Subcutaneous abdominal adipose tissue (tissue), 5 donors: ENCODE data around the gene TWSG1.
A peak's percentile ranks its signal among the peaks of the same experiment; 100 is the strongest.

ENCODE experiments used
- H3K27ac ChIP-seq: one replicate; pipeline ENCODE4 v1.7.0; 2013; ENCODE audit warnings: low read depth, mild to moderate bottlenecking, inconsistent platforms, low read length, moderate library complexity
- H3K27me3 ChIP-seq, 5 donors: one replicate each; pipeline ENCODE4 v1.7.0; 2013; ENCODE audit warnings: low read length in 5 of 5, inconsistent platforms in 1 of 5; ENCODE audit not compliant: control insufficient read depth in 5 of 5, insufficient read depth in 4 of 5
- H3K36me3 ChIP-seq, 5 donors: one replicate each; pipeline ENCODE4 v1.7.0; 2013; ENCODE audit warnings: low read length in 5 of 5; ENCODE audit not compliant: control insufficient read depth in 5 of 5, insufficient read depth in 5 of 5
- H3K4me1 ChIP-seq, 5 donors: one replicate each; pipeline ENCODE4 v1.7.0; 2013; ENCODE audit warnings: low read length in 5 of 5, mild to moderate bottlenecking in 3 of 5, moderate library complexity in 1 of 5; ENCODE audit not compliant: control insufficient read depth in 5 of 5, insufficient read depth in 5 of 5
- H3K4me3 ChIP-seq, 5 donors: one replicate each; pipeline ENCODE4 v1.7.0; 2013; ENCODE audit warnings: low read length in 5 of 5, low read depth in 1 of 5
- H3K9ac ChIP-seq, 5 donors: one replicate each; pipeline ENCODE4 v1.7.0; 2013; ENCODE audit warnings: low read length in 5 of 5, mild to moderate bottlenecking in 4 of 5, moderate library complexity in 3 of 5
- H3K9me3 ChIP-seq, 5 donors: one replicate each; pipeline ENCODE4 v1.7.0; 2013; ENCODE audit warnings: low read length in 5 of 5; ENCODE audit not compliant: control insufficient read depth in 5 of 5
- donor health status: healthy.
- donor health status: healthy.
- donor health status: healthy.
- donor health status: healthy.
- donor health status: healthy.

The TWSG1 gene

GRCh38 chr18:9334329-9334972, at the start of gene TWSG1:
Gene TWSG1 (plus strand): TSS chr18:9334773. CDS start chr18:9337230, 2,457 bp downstream.
- Histone ChIP-seq H3K4me1 (peaks cover 2 to 16% (median 15%) of the 10 kb centered on the region in 5 donors), H3K27ac (peak within 1 kb of the TSS; percentile 37)

GRCh38 chr18:9285604-9286003, 49.0 kb upstream of the TWSG1 start:
- H3K9ac ChIP-seq, result no peak overlapping the region
- no peak overlapping the region for H3K4me3 ChIP-seq
- no peaks in the 10 kb centered on the region for H3K27me3 ChIP-seq
- no peaks in the 10 kb centered on the region for H3K4me1 ChIP-seq
- H3K9me3 ChIP-seq, result no peaks in the 10 kb centered on the region
- H3K27ac ChIP-seq, result no peak overlapping the region
- peaks cover 4 to 18% (median 6%) of the 10 kb centered on the region in 5 donors for H3K36me3 ChIP-seq

More at GRCh38 chr18:9334329-9334972, at the start of gene TWSG1:
- peak within 1 kb of the TSS; percentile 58 to 85 (median 63) for H3K9ac ChIP-seq
- H3K4me3 ChIP-seq, result peak within 1 kb of the TSS; percentile 76 to 87 (median 80)
- no peaks in the 10 kb centered on the region for H3K27me3 ChIP-seq
- H3K9me3 ChIP-seq, result no peaks in the 10 kb centered on the region
- H3K36me3 ChIP-seq, result peaks cover 0 to 7% (median 4%) of the 10 kb centered on the region in 5 donors

DNA sequence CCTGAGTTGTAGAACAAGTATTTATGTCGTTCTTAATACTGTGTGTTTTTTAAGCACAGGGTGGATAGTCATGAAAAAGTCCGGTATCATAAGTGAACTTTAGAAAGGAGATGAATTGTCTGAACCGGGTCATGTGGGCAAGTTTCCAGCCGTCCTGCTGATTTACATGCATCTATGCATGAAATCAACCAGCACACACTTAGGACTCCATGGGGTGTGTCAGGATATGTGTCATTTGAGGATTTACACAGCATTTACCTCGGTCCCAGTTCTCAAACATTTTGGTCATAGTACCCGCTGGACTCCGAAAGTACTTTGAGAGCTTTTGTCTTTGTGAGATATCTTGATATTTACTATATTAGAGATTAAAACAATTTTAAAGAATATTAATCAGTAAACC, 47.5 kb upstream of the TWSG1 start:
- peaks cover 0 to 8% (median 4%) of the 10 kb centered on the region in 5 donors for H3K36me3 ChIP-seq
- H3K9me3 ChIP-seq, result no peaks in the 10 kb centered on the region
- H3K9ac ChIP-seq, result no peak overlapping the region
- no peaks in the 10 kb centered on the region for H3K27me3 ChIP-seq
- no peak overlapping the region for H3K27ac ChIP-seq
- no peak overlapping the region for H3K4me3 ChIP-seq
- H3K4me1 ChIP-seq, result no peaks in the 10 kb centered on the region

- no peaks in the 10 kb centered on the region for H3K27me3 ChIP-seq
- H3K4me1 ChIP-seq, result no peaks in the 10 kb centered on the region
- H3K27ac ChIP-seq, result no peak overlapping the region
- peaks cover 6 to 15% (median 13%) of the 10 kb centered on the region in 5 donors for H3K9me3 ChIP-seq
- peaks cover 0 to 4% (median 0%) of the 10 kb centered on the region in 5 donors for H3K36me3 ChIP-seq
- no peak overlapping the region for H3K9ac ChIP-seq
- no peak overlapping the region for H3K4me3 ChIP-seq
Measured at GRCh38 chr18:9289698-9290097, 44.9 kb upstream of the TWSG1 start.

DNA sequence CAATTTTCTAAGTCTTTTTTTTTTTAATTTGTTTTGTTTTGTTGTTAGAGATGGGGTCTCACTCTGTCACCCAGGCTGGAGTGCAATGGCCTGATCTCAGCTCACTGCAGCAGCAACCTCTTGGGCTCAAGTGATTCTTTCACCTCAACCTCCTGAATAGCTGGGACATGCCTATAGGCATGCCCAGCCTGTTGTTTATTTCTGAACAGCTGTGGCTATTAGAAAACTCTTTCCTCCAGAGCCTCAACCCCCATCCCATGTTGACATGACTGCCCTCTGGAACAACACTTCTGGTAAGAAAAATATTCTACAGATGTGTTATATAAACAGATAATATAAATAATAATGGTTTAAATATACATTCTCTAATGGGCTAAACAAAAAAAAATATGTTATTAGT, 44.4 kb upstream of the TWSG1 start:
- no peak overlapping the region for H3K27ac ChIP-seq
- no peak overlapping the region for H3K9ac ChIP-seq
- peaks cover 0 to 4% (median 0%) of the 10 kb centered on the region in 5 donors for H3K36me3 ChIP-seq
- H3K4me1 ChIP-seq, result no peaks in the 10 kb centered on the region
- H3K9me3 ChIP-seq, result peaks cover 6 to 15% (median 13%) of the 10 kb centered on the region in 5 donors
- H3K4me3 ChIP-seq, result no peak overlapping the region
- H3K27me3 ChIP-seq, result no peaks in the 10 kb centered on the region

DNA sequence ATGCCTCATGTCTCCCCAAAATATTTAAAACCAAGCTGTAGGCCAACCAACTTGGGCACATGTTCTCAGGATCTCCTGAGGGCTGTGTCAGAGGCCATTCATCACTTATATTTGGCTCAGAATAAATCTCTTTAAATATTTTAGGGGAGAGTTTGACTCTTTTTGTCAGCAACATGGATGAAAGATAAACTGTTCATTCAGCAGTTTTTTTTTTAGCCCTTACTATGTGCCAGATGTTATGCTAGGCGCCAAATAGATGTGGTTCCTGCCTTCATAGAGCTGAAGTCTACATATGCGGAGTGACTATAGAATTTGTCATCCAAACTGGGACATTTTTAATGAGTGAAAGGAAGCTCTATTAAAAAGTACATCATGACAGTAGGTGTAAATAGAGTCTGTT, 42.5 kb upstream of the TWSG1 start:
- H3K4me3 ChIP-seq, result no peak overlapping the region
- peaks cover 6 to 22% (median 20%) of the 10 kb centered on the region in 5 donors for H3K9me3 ChIP-seq
- no peak overlapping the region for H3K27ac ChIP-seq
- no peak overlapping the region for H3K9ac ChIP-seq
- H3K36me3 ChIP-seq, result peaks cover 0 to 4% (median 0%) of the 10 kb centered on the region in 5 donors
- H3K27me3 ChIP-seq, result no peaks in the 10 kb centered on the region
- no peaks in the 10 kb centered on the region for H3K4me1 ChIP-seq

DNA sequence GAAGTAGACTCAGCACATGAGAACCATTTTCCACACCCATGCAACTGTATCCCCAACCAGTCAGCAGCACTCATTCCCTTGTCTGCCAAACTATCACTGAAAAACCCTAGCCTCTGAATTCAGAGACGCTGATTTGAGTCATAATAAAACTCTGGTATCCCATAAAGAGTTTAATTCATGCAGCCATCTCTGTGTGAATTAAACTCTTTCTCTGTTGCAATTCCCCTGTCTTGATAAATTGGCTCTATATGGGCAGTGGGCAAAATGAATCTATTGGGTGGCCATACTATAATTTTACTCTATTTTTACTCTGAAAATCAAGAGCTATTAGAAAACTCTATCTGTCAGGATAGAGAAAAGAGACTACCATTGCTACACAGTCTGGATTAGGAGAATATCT, 40.6 kb upstream of the TWSG1 start:
- Histone ChIP-seq H3K4me1 (no peaks in the 10 kb centered on the region), H3K36me3 (peaks cover 0 to 4% (median 0%) of the 10 kb centered on the region in 5 donors), H3K4me3 (no peak overlapping the region), H3K27ac (no peak overlapping the region), H3K9me3 (peaks cover 6 to 24% (median 23%) of the 10 kb centered on the region in 5 donors), H3K9ac (no peak overlapping the region), H3K27me3 (no peaks in the 10 kb centered on the region)

DNA sequence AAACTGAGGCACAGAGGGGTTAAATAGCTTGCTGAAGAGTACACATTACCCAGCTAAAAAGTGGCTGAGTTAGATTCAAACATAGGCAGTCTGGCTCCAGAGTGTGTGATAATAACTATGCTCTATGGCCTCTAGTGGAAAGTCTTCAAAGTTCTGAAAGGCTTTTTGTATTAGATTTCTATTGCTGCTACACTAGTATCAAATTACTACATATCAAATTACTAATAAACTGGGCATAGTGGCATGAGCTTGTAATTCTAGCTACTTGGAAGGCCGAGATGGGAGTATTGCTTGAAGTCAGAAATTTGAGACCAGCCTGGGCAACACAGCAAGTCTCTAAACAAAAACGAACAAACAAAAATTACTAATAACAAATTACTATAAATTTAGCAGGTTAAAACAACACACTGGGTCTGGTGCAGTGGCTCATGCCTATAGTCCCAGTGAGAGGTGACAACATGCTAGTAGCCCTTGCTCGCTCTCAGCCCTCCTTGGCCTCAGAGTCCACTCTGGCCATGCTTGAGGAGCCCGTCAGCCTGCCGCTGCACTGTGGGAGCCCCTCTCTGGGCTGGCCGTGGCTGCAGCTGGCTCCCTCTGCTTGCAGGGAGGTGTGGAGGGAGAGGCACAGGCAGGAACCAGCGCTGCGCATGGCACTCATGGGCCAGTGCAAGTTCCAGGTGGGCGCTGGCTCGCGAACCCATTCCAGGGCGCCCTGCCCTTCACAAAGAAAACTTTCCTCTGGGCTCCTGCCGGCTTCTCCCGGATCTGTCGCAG, 38.2 kb upstream of the TWSG1 start:
- Histone ChIP-seq H3K9me3 (peaks cover 6 to 24% (median 23%) of the 10 kb centered on the region in 5 donors), H3K27me3 (no peaks in the 10 kb centered on the region), H3K27ac (no peak overlapping the region), H3K9ac (no peak overlapping the region), H3K4me3 (no peak overlapping the region), H3K36me3 (peaks cover 0 to 4% (median 0%) of the 10 kb centered on the region in 5 donors), H3K4me1 (no peaks in the 10 kb centered on the region)

GRCh38 chr18:9297007-9297393, 37.6 kb upstream of the TWSG1 start:
- no peaks in the 10 kb centered on the region for H3K27me3 ChIP-seq
- H3K36me3 ChIP-seq, result peaks cover 0 to 4% (median 0%) of the 10 kb centered on the region in 5 donors
- H3K4me3 ChIP-seq, result no peak overlapping the region
- no peak overlapping the region for H3K27ac ChIP-seq
- H3K4me1 ChIP-seq, result no peaks in the 10 kb centered on the region
- H3K9me3 ChIP-seq, result peaks cover 6 to 26% (median 23%) of the 10 kb centered on the region in 5 donors
- no peak overlapping the region for H3K9ac ChIP-seq

GRCh38 chr18:9304388-9305070, 30.0 kb upstream of the TWSG1 start:
- H3K27ac ChIP-seq, result no peak overlapping the region
- H3K9ac ChIP-seq, result no peak overlapping the region
- no peaks in the 10 kb centered on the region for H3K27me3 ChIP-seq
- H3K4me1 ChIP-seq, result no peaks in the 10 kb centered on the region
- H3K4me3 ChIP-seq, result no peak overlapping the region
- peaks cover 0 to 11% (median 4%) of the 10 kb centered on the region in 5 donors for H3K9me3 ChIP-seq
- H3K36me3 ChIP-seq, result no peaks in the 10 kb centered on the region
